ENCODE data around the gene DEDD2. TPM values are rescaled to one million over a fixed set of nuclear protein-coding genes. Genes with fewer than 3 reads are reported as not detected.

DEDD2 gene
- total and polyA plus RNA-seq, 11 donors: 11.1 to 24.1 (median 17.2) TPM

GRCh38 chr19:42244347-42245220 is 27.1 kb upstream of the DEDD2 start:
- DNase-seq: peak; percentile 92 to 95 (median 95)
- intact Hi-C loops (cut with DNase I): loop anchor here in 8 of 10 donors (1.0 to 10.0 kb wide), 8 partner anchors 38 to 180 kb away; partner anchors contain the start of genes LIPE (in 2 of the 8) and MEGF8 (in 1 of the 8)
- peak; percentile 48 to 88 (median 62) for TF ChIP-seq CTCF (IDR thresholded peaks at IDR 0.05)
- TF ChIP-seq POLR2A (IDR thresholded peaks at IDR 0.05): peak; percentile 17 to 43
- peaks cover 0 to 30% (median 17%) of the 10 kb centered on the region in 9 donors for H3K36me3 ChIP-seq
- no peaks in the 10 kb centered on the region for H3K9me3 ChIP-seq
- peak overlapping the region; percentile 49 to 94 (median 84) for H3K4me3 ChIP-seq
- 1 to 2% (median 2%) methylated on average over 45 of the region's 45 CpGs for WGBS, 4 donors
- peaks cover 15 to 82% (median 61%) of the 10 kb centered on the region in 12 donors for H3K4me1 ChIP-seq
- ATAC-seq: peak; percentile 28 to 53 (median 46)
- no peaks in the 10 kb centered on the region for H3K27me3 ChIP-seq
- H3K27ac ChIP-seq: peak overlapping the region; percentile 65 to 99 (median 92)

GRCh38 chr19:42242512-42243409 is 25.3 kb upstream of the DEDD2 start, which contains the start of gene GSK3A:
TSS of gene GSK3A (minus strand) at chr19:42242602. CDS start at chr19:42242465, 137 bp downstream.
- Histone ChIP-seq H3K27me3 (no peaks in the 10 kb centered on the region), H3K4me1 (peaks cover 15 to 68% (median 56%) of the 10 kb centered on the region in 12 donors), H3K27ac (peak within 1 kb of the TSS; percentile 85 to 99 (median 92)), H3K4me3 (peak within 1 kb of the TSS; percentile 69 to 94 (median 84)), H3K9me3 (no peaks in the 10 kb centered on the region), H3K36me3 (peaks cover 0 to 26% (median 11%) of the 10 kb centered on the region in 9 donors)
- peak; percentile 98 to 99 (median 99) for DNase-seq
- intact Hi-C loops (cut with DNase I): loop anchor here in 4 of 10 donors (1.0 to 10.0 kb wide), 5 partner anchors 22 to 182 kb away; partner anchors contain the start of genes LIPE (in 2 of the 4) and ZNF526 (in 1 of the 4)
- WGBS, 4 donors: 0% methylated on average over 44 to 76 of the region's 76 CpGs
- ATAC-seq: peak; percentile 86 to 91 (median 90)
- TF ChIP-seq POLR2A (IDR thresholded peaks at IDR 0.05) (peak; percentile 61 to 89), CTCF (IDR thresholded peaks at IDR 0.05) (peak in 4 of 12 donors; percentile 9 to 17 (median 15))

- no peaks in the 10 kb centered on the region for H3K27me3 ChIP-seq
- peak overlapping the region; percentile 58 to 99 (median 91) for H3K27ac ChIP-seq
- ATAC-seq: no peak
- 0 to 1% (median 0%) methylated on average over 10 to 49 of the region's 49 CpGs for WGBS, 4 donors
- H3K4me3 ChIP-seq: peak overlapping the region; percentile 69 to 94 (median 84)
- TF ChIP-seq CTCF (IDR thresholded peaks at IDR 0.05) (no peak), POLR2A (IDR thresholded peaks at IDR 0.05) (no peak)
- peaks cover 0 to 31% (median 11%) of the 10 kb centered on the region in 9 donors for H3K36me3 ChIP-seq
- intact Hi-C loops (cut with DNase I): loop anchor here in 4 of 10 donors (1.0 to 10.0 kb wide), 5 partner anchors 22 to 183 kb away; partner anchors contain the start of genes LIPE (in 2 of the 4) and ZNF526 (in 1 of the 4)
- peaks cover 15 to 61% (median 50%) of the 10 kb centered on the region in 12 donors for H3K4me1 ChIP-seq
- no peaks in the 10 kb centered on the region for H3K9me3 ChIP-seq
- peak in 1 of 5 donors; percentile 50 for DNase-seq
Measured at GRCh38 chr19:42242069-42242511, 24.6 kb upstream of the DEDD2 start.
